ENCODE results near the gene CAB39L. TPM values are rescaled to one million over a fixed set of nuclear protein-coding genes. Genes with fewer than 3 reads are reported as not detected.

CAB39L gene
- total and polyA plus RNA-seq, 2 experiments from 2014 or later = 3.3 to 4.4 TPM

GRCh38 chr13:49329831-49330545 is 113.9 kb downstream of the CAB39L start:
- no peaks in the 10 kb centered on the region for H3K79me2 ChIP-seq (replicated peaks; ENCODE audit: insufficient read depth)
- Mint-ChIP-seq H3K4me1 (no peaks in the 10 kb centered on the region), H3K4me3 (no peak overlapping the region), H3K36me3 (ENCODE audit: low read depth) (no peaks in the 10 kb centered on the region), H3K9me3 (no peaks in the 10 kb centered on the region), H3K27ac (no peak overlapping the region), H3K27me3 (ENCODE audit: insufficient read depth, low read depth, poor library complexity) (peaks cover 2% of the 10 kb centered on the region)
- no peak overlapping the region for H3K4me3 ChIP-seq
- no peak overlapping the region for H2AFZ ChIP-seq
- H3K27ac ChIP-seq (ENCODE audit: low read depth) = no peak overlapping the region
- DNase-seq (ENCODE audit: low spot score) (no peak), ATAC-seq (no peak)
- no peaks in the 10 kb centered on the region for H3K4me1 ChIP-seq (ENCODE audit: insufficient read depth)
- no peak for TF ChIP-seq ZNF331 (CRISPR knock-in tag; IDR thresholded peaks at IDR 0.05; ENCODE audit: low read depth)
- no peak for TF ChIP-seq ZNF462 (CRISPR knock-in tag; IDR thresholded peaks at IDR 0.05)
- TF ChIP-seq, protein P1, sequence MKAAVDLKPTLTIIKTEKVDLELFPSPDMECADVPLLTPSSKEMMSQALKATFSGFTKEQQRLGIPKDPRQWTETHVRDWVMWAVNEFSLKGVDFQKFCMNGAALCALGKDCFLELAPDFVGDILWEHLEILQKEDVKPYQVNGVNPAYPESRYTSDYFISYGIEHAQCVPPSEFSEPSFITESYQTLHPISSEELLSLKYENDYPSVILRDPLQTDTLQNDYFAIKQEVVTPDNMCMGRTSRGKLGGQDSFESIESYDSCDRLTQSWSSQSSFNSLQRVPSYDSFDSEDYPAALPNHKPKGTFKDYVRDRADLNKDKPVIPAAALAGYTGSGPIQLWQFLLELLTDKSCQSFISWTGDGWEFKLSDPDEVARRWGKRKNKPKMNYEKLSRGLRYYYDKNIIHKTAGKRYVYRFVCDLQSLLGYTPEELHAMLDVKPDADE (IDR thresholded peaks at IDR 0.05) = no peak
- no peak for TF ChIP-seq POLR2AphosphoS5 (IDR thresholded peaks at IDR 0.05; ENCODE audit: low read depth)
- TF ChIP-seq NANOG (IDR thresholded peaks at IDR 0.05; ENCODE audit: borderline replicate concordance) = no peak
- no peak for TF ChIP-seq CTCF (conservative IDR thresholded peaks at IDR 0.05; ENCODE audit: low read depth in 2 of 2)
- no peak for TF ChIP-seq ZNF114 (CRISPR knock-in tag; IDR thresholded peaks at IDR 0.05)
- no peak for TF ChIP-seq CREB1 (CRISPR knock-in tag; IDR thresholded peaks at IDR 0.05; ENCODE audit: low read depth)
- TF ChIP-seq, protein P2, sequence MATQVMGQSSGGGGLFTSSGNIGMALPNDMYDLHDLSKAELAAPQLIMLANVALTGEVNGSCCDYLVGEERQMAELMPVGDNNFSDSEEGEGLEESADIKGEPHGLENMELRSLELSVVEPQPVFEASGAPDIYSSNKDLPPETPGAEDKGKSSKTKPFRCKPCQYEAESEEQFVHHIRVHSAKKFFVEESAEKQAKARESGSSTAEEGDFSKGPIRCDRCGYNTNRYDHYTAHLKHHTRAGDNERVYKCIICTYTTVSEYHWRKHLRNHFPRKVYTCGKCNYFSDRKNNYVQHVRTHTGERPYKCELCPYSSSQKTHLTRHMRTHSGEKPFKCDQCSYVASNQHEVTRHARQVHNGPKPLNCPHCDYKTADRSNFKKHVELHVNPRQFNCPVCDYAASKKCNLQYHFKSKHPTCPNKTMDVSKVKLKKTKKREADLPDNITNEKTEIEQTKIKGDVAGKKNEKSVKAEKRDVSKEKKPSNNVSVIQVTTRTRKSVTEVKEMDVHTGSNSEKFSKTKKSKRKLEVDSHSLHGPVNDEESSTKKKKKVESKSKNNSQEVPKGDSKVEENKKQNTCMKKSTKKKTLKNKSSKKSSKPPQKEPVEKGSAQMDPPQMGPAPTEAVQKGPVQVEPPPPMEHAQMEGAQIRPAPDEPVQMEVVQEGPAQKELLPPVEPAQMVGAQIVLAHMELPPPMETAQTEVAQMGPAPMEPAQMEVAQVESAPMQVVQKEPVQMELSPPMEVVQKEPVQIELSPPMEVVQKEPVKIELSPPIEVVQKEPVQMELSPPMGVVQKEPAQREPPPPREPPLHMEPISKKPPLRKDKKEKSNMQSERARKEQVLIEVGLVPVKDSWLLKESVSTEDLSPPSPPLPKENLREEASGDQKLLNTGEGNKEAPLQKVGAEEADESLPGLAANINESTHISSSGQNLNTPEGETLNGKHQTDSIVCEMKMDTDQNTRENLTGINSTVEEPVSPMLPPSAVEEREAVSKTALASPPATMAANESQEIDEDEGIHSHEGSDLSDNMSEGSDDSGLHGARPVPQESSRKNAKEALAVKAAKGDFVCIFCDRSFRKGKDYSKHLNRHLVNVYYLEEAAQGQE (IDR thresholded peaks at IDR 0.05; ENCODE audit: unreplicated experiment) = no peak
- TF ChIP-seq JUNB (IDR thresholded peaks at IDR 0.05; ENCODE audit: unreplicated experiment) = no peak
- TF ChIP-seq EZH2 (IDR thresholded peaks at IDR 0.05; ENCODE audit: low read depth, unreplicated experiment) = no peak
- no peak for TF ChIP-seq EZH2phosphoT487 (IDR thresholded peaks at IDR 0.05; ENCODE audit: unreplicated experiment)
- no peak for TF ChIP-seq STAT1 (IDR thresholded peaks at IDR 0.05; ENCODE audit: unreplicated experiment)
- no peaks in the 10 kb centered on the region; the same call in 1 of the 2 replicates for H3K9me2 ChIP-seq (ENCODE audit: insufficient read depth)
- no peaks in the 10 kb centered on the region for H3K36me3 ChIP-seq (ENCODE audit: insufficient read depth)
- H3K4me2 ChIP-seq = no peak overlapping the region
- H3F3A ChIP-seq (replicated peaks; ENCODE audit: low read depth) = no peaks in the 10 kb centered on the region
- H4K20me1 ChIP-seq (replicated peaks; ENCODE audit: insufficient read depth) = no peaks in the 10 kb centered on the region
- no peaks in the 10 kb centered on the region for H3K27me3 ChIP-seq (ENCODE audit: insufficient read depth)

All from GM23338 (cell line).